Measurements from ENCODE around the gene MRPS7.

DNA sequence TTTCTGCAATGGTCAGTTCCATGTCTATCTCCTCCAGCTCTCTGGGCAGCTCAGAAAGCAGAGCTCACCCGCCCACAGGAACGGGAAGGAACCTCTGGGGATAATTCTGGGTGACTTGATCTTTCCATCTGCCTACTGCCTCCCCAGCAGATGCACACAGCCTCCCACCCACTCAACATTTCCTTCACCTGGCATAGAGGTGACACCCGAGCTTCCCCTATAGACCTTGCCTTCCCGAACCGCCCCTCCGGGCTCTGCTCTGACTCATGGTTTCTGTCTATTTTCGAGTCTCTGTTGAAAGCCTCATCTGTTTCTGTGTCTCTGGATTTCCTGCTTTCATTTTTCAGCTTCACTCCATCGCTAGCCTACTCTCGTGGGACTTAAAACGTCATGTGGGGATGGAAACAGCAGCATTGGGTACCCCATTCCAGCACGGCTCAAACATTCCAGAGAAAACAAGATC, 11.6 kb upstream of the MRPS7 start:
- TF ChIP-seq, protein P1, sequence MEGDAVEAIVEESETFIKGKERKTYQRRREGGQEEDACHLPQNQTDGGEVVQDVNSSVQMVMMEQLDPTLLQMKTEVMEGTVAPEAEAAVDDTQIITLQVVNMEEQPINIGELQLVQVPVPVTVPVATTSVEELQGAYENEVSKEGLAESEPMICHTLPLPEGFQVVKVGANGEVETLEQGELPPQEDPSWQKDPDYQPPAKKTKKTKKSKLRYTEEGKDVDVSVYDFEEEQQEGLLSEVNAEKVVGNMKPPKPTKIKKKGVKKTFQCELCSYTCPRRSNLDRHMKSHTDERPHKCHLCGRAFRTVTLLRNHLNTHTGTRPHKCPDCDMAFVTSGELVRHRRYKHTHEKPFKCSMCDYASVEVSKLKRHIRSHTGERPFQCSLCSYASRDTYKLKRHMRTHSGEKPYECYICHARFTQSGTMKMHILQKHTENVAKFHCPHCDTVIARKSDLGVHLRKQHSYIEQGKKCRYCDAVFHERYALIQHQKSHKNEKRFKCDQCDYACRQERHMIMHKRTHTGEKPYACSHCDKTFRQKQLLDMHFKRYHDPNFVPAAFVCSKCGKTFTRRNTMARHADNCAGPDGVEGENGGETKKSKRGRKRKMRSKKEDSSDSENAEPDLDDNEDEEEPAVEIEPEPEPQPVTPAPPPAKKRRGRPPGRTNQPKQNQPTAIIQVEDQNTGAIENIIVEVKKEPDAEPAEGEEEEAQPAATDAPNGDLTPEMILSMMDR (conservative IDR thresholded peaks at IDR 0.05; ENCODE audit: low read depth, low read length) = no peak
- no peak for TF ChIP-seq EZH2 (IDR thresholded peaks at IDR 0.05; ENCODE audit: borderline replicate concordance, low read depth, low read length, poor library complexity, severe bottlenecking)

Measured in A673 (cell line).